Smooth muscle cell (in vitro differentiated cells): Measurements from ENCODE around the gene COQ3. TPM values are rescaled to one million over a fixed set of nuclear protein-coding genes. Genes with fewer than 3 reads are reported as not detected.

ENCODE experiments used
- DNase-seq: peaks from one replicate; lab custom pipeline; 2025; ENCODE audit not compliant: unreplicated experiment; lab: John Stamatoyannopoulos, UW
- H2AFZ ChIP-seq: fragments of 200-600 bp; sonication (generic); 2 replicates; pipeline ENCODE4 v1.6.0; 2016; ENCODE audit warnings: antibody characterized with exemption, low read depth, mild to moderate bottlenecking
- H3F3A ChIP-seq: fragments of 200-600 bp; sonication (generic); 2 replicates; pipeline ENCODE4 v1.6.0; 2017; ENCODE audit warnings: antibody characterized with exemption, low read depth
- H3K27ac ChIP-seq: fragments of 200-600 bp; sonication (generic); 2 replicates; pipeline ENCODE4 v1.5.1; 2016; ENCODE audit warnings: low read depth, mild to moderate bottlenecking
- H3K27me3 ChIP-seq: fragments of 200-600 bp; sonication (generic); 2 replicates; pipeline ENCODE4 v1.6.1; 2016; ENCODE audit warnings: low read depth, mild to moderate bottlenecking
- H3K36me3 ChIP-seq: fragments of 200-600 bp; sonication (generic); 2 replicates; pipeline ENCODE4 v1.5.1; 2016; ENCODE audit warnings: low read depth
- H3K4me1 ChIP-seq: fragments of 200-600 bp; sonication (generic); 2 replicates; pipeline ENCODE4 v1.5.1; 2016; ENCODE audit warnings: low read depth
- H3K4me2 ChIP-seq: fragments of 200-600 bp; sonication (generic); 2 replicates; pipeline ENCODE4 v1.6.0; 2016; ENCODE audit warnings: mild to moderate bottlenecking
- H3K4me3 ChIP-seq: fragments of 200-600 bp; sonication (generic); 2 replicates; pipeline ENCODE4 v1.5.1; 2016; ENCODE audit warnings: mild to moderate bottlenecking
- H3K79me2 ChIP-seq: fragments of 200-600 bp; sonication (generic); 2 replicates; pipeline ENCODE4 v1.6.0; 2016; ENCODE audit warnings: low read depth, mild to moderate bottlenecking
- H3K9ac ChIP-seq: fragments of 200-600 bp; sonication (generic); 2 replicates; pipeline ENCODE4 v1.6.0; 2016; ENCODE audit warnings: low read depth
- H3K9me3 ChIP-seq: fragments of 200-600 bp; sonication (generic); replicated peaks from 2 replicates; pipeline ENCODE4 v1.5.1; 2016; ENCODE audit warnings: low read depth
- H4K20me1 ChIP-seq: fragments of 200-600 bp; sonication (generic); 2 replicates; pipeline ENCODE4 v1.6.0; 2016; ENCODE audit warnings: low read depth
- WGBS: methylation state at CpG from one replicate; pipeline ENCODE4 v1.1.7; 2016; ENCODE audit warnings: low lambda C conversion rate; 5-methylcytosine and 5-hydroxymethylcytosine counted together
- polyA plus RNA-seq: library from polyadenylated mRNA; unstranded; fragments of >200 nt; fragmentation: Nextera tagmentation; extraction: Ambion mirVana; gene quantifications from 2 replicates; pipeline ENCODE4 v1.2.1, GENCODE V29; 2016
- total RNA-seq: library from RNA; depleted of rRNA; stranded (reverse); fragments of >200 nt; gene quantifications from 2 replicates; pipeline ENCODE4 v1.2.3, GENCODE V29; 2014
- TF ChIP-seq, protein P1 (sequence below): fragments of 200-600 bp; sonication (generic); IDR thresholded peaks from 2 replicates; pipeline ENCODE4 v1.5.1; 2017; ENCODE audit warnings: borderline replicate concordance, mild to moderate bottlenecking, antibody characterized with exemption; ENCODE audit not compliant: insufficient read depth, poor library complexity, severe bottlenecking

COQ3 gene
- total and polyA plus RNA-seq, 2 experiments from 2014 or later = 5.0 to 12.2 TPM

DNA sequence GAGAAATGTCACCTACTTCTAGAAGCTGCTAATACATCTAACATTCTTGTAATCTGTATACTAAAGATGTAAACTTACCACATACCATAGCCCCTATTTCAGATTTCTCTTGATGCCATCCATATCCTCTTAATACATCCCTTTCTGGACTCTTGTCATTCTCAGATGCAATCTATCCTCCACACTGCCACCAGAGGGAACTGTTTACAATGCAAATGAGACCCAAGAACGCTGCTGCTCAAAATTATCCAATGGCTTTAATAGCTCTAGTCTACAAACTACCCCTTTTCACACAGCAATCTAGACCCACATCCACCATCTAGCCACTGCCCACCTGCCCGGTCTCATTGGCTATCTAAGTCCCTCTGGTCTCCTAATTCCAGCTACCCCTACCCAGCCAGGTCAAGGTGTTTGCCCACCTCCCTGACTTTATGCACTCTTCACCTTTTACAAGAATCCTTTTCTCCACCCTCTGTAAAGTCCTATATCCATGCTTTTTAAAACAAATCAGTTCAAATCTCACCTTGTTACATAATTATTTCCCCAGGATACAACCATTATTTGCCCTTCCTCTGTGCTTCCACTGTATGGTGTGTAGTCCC, 59.4 kb downstream of the COQ3 start:
- 48% methylated on average over 2 of the region's 2 CpGs for WGBS
- peak overlapping the region; percentile 40 for H2AFZ ChIP-seq

DNA sequence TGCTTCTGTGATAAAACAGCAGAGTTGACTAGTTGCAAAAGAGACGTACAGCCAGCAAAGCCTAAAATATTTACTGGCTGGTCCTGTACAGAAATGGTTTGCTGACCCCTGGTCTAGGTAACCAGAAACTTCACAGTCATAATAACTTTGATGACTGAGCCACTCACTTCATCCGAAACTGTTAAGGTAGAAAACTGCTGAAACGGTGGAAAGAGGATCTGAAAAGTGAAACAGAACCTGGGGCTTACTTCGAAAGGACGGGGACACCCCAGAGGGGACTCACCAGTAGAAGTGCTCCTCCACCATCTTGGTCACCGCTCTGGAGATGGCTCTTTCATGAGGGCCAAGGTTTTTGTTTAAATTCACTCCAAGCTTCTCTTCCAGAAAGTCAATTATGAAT, 60.9 kb downstream of the COQ3 start:
- TF ChIP-seq, protein P1, sequence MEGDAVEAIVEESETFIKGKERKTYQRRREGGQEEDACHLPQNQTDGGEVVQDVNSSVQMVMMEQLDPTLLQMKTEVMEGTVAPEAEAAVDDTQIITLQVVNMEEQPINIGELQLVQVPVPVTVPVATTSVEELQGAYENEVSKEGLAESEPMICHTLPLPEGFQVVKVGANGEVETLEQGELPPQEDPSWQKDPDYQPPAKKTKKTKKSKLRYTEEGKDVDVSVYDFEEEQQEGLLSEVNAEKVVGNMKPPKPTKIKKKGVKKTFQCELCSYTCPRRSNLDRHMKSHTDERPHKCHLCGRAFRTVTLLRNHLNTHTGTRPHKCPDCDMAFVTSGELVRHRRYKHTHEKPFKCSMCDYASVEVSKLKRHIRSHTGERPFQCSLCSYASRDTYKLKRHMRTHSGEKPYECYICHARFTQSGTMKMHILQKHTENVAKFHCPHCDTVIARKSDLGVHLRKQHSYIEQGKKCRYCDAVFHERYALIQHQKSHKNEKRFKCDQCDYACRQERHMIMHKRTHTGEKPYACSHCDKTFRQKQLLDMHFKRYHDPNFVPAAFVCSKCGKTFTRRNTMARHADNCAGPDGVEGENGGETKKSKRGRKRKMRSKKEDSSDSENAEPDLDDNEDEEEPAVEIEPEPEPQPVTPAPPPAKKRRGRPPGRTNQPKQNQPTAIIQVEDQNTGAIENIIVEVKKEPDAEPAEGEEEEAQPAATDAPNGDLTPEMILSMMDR = no peak
- Histone ChIP-seq H3K27ac (no peak overlapping the region), H2AFZ (no peak overlapping the region)

More for the DNA sequence above, 59.4 kb downstream of the COQ3 start:
- no peaks in the 10 kb centered on the region for H3K79me2 ChIP-seq
- no peaks in the 10 kb centered on the region for H3K36me3 ChIP-seq
- TF ChIP-seq, protein P1 = peak; percentile 53
- no peaks in the 10 kb centered on the region for H3F3A ChIP-seq
- no peaks in the 10 kb centered on the region for H4K20me1 ChIP-seq
- H3K4me3 ChIP-seq = no peak overlapping the region
- no peak for DNase-seq
- H3K4me2 ChIP-seq = no peak overlapping the region
- no peak overlapping the region for H3K27ac ChIP-seq
- H3K27me3 ChIP-seq = no peaks in the 10 kb centered on the region
- H3K9me3 ChIP-seq = no peaks in the 10 kb centered on the region
- peaks cover 9% of the 10 kb centered on the region for H3K4me1 ChIP-seq
- no peak overlapping the region for H3K9ac ChIP-seq

DNA sequence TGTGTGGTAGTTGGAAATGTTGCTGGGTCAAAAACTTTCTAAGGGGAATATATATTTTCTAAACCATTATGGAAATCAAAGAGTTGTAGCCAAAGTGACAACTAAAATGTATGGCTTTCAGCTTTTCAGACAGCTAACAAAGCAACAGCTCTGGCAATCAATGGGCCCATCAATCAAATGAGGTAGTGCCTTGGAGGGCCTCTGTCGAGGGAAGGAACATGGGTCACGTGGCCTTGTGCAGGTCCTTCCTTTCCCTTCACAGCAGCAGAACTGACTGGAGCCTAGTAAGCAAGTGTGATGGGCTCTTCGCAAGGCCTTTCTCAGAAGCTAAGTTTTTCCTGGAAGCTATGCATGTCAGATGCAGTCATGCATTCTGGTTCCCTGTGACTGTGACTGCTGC, 62.5 kb downstream of the COQ3 start:
- Histone ChIP-seq H4K20me1 (no peaks in the 10 kb centered on the region), H3F3A (no peaks in the 10 kb centered on the region), H3K79me2 (no peaks in the 10 kb centered on the region), H3K4me1 (peaks cover 9% of the 10 kb centered on the region), H3K9ac (no peak overlapping the region), H3K4me3 (no peak overlapping the region), H3K4me2 (no peak overlapping the region), H2AFZ (no peak overlapping the region), H3K9me3 (no peaks in the 10 kb centered on the region), H3K27ac (no peak overlapping the region), H3K27me3 (no peaks in the 10 kb centered on the region), H3K36me3 (no peaks in the 10 kb centered on the region)
- TF ChIP-seq, protein P1 = no peak
- no peak for DNase-seq
- 84% methylated on average over 3 of the region's 3 CpGs for WGBS

More for the DNA sequence above, 60.9 kb downstream of the COQ3 start:
- no peaks in the 10 kb centered on the region for H3K27me3 ChIP-seq
- H4K20me1 ChIP-seq = no peaks in the 10 kb centered on the region
- H3K4me3 ChIP-seq = no peak overlapping the region
- H3K79me2 ChIP-seq = no peaks in the 10 kb centered on the region
- no peak overlapping the region for H3K9ac ChIP-seq
- DNase-seq = no peak
- peaks cover 9% of the 10 kb centered on the region for H3K4me1 ChIP-seq
- H3F3A ChIP-seq = no peaks in the 10 kb centered on the region
- H3K9me3 ChIP-seq = no peaks in the 10 kb centered on the region
- no peak overlapping the region for H3K4me2 ChIP-seq
- WGBS = 89% methylated on average over 6 of the region's 6 CpGs
- H3K36me3 ChIP-seq = no peaks in the 10 kb centered on the region

DNA sequence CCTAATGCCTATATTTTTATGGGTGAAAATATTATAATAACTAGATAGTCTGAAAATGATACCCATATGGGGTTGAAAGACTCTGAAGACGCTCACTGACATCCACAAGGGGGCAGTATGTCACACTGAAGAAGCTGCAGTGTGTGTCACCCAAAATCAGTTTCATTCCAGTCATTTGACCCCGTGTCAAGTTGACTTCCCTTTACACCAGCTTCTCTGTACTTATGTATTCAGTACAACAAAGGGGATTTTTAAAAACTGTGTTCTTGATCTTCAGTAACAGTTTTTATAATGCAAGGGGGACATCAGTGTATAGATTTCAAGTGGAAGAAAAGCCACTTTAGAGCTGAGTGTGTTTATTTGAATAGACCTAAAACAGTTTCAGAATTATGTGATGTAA, 63.8 kb downstream of the COQ3 start:
- no peak for DNase-seq
- TF ChIP-seq, protein P1 = peak; percentile 75
- H3K9ac ChIP-seq = no peak overlapping the region
- no peaks in the 10 kb centered on the region for H4K20me1 ChIP-seq
- no peaks in the 10 kb centered on the region for H3K79me2 ChIP-seq
- no peaks in the 10 kb centered on the region for H3K36me3 ChIP-seq
- H3F3A ChIP-seq = no peaks in the 10 kb centered on the region
- H2AFZ ChIP-seq = peak overlapping the region; percentile 15
- H3K27me3 ChIP-seq = no peaks in the 10 kb centered on the region
- H3K27ac ChIP-seq = no peak overlapping the region
- H3K4me3 ChIP-seq = no peak overlapping the region
- peaks cover 5% of the 10 kb centered on the region for H3K4me1 ChIP-seq
- no peak overlapping the region for H3K4me2 ChIP-seq
- H3K9me3 ChIP-seq = no peaks in the 10 kb centered on the region
- WGBS = 20% methylated on average over 2 of the region's 2 CpGs
